Fibroblast of skin of scalp (primary cell): ENCODE data around the gene FRMPD4.

Source experiments
- DNase-seq: peaks from one replicate; pipeline ENCODE4 v3.0.0-alpha.2; 2013

Gene FRMPD4

DNA sequence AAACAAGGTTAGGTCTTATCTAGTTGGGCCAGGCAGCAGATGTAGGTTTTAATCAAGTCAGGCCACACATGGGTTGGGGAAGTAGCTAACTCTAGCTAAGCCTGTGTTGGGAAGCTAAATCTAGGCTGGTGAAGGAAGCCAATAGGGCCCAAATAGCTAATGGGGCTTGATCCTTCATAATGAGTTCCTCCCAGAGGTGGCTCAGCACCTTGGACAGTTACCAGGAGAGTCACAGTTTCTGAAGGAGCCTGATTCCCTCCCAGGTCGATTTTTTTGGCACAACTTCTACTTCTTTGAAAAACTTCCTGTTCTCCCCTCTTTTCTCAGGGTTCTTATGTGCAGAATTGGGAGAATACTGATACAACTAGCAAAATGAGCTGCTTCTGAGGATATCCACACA, 410.5 kb downstream of the FRMPD4 start:
- peak; percentile 21 for DNase-seq

DNA sequence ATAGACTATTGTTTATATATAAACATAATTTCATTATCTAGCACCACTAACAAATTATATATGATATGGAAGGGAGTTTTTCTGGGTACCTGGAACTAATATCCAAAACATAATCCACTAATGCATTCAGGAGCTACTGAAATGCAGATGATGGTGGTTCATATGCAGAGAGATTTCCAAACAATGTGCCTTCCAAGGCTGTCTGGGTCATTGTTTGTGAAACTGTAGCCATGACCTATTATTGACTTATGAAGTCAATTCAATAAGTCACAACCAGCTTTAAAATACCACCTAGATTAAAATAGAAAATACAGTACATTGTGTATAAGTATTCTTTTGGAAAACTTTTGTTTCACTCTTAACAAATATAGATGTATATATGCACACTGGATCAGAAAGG, 415.9 kb downstream of the FRMPD4 start:
- no peak for DNase-seq

DNA sequence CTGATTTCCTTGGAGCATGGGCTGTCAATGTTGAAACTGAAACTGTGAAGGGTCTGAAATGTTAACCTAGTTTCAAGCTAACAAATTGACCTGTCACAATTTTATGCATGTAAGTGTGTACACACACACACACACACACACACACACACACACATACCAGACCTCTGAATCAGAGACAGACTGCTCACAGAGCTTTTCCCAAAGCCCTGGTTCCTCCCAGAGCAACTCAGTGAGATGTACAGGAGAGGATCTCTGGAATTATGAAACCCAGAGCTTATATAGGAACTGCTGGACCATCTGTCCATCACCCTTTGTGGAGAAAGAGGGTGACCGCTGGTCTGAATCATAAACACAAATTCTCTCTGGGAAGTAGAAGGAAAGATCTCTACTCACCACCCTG, 424.8 kb downstream of the FRMPD4 start:
- peak; percentile 36 for DNase-seq

DNA sequence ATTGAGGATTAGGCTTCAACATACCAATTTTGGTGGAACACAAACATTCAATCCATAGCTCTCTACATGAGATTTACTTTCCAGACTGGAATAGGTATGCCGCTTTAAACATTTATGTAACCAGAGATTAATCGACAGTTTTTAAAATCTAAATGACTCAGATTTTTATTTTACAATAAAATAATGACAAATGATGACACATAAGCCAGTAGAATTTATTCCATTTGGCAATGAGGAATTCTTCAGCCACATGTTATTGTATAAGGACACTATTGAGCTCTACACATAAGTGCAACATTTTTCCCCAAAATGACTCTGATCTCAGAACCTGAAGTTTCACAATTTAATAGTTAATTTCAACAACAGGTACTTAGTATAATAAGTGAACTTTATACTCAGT, 425.9 kb downstream of the FRMPD4 start:
- no peak for DNase-seq

DNA sequence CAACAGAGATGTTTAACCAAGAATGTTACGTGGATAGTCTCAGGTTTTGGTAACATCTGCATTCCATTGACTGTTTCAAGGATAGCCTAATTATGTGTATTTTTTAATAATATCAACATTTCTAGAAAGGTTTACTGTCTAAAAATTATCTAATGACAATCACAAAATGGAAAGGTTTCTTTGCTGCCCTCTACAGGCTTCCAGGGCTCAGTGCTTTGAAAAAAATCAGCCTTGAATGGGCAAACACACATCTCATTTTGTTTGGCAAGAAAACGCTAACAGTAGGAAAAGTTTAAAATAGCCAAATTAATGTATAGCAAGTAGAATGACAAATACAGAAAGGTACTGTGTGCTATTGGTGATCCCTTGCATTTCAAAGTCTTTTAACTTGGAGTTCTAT, 429.6 kb downstream of the FRMPD4 start:
- DNase-seq: peak; percentile 3

DNA sequence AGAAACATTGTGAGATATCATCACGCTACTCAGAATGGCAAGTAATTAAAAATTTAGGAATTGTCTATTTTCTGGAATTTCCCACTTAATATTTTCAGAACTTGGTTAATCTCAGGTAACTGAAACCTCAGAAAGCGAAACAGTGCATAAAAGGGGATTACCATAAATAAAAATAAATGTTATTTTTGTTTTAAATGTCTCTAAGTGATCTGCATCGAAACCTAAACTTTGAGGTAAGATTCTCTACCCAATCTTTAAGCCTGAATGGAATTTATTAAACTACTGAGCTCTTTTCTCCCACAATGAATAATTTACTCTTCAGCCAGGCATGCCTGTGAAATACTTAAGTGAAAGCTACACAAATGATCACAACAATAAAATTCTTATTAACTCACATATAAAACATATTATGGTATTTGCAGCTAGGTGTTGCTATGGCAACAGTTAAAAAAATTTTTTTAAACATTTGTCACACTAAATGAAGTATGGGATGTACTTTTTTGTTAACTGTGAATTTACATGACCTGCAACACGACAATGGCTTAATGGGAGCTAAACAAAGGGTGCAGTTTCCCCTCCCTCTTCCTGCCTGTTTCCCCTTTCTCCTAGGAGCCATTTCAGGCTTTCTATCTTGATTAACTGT, 432.7 kb downstream of the FRMPD4 start:
- no peak for DNase-seq

DNA sequence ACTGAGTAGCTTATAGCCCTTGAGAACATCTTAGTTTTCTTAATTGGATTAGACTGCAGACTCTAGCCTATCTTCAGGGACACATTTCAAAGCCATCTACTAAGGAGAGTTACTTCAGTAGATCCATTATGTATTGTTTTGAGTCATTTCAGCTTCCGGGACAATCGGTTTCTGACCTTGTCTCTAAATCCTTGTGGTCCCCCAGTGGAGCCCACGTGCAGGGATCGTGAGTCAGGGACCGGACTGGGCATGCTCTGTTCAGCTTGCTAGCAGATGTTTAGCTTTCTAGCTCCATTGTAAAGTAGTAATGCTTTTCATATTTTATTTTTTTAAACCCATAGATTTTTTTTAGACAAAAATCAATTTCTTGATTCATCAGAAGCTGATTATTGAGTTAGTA, 441.0 kb downstream of the FRMPD4 start:
- DNase-seq: no peak

DNA sequence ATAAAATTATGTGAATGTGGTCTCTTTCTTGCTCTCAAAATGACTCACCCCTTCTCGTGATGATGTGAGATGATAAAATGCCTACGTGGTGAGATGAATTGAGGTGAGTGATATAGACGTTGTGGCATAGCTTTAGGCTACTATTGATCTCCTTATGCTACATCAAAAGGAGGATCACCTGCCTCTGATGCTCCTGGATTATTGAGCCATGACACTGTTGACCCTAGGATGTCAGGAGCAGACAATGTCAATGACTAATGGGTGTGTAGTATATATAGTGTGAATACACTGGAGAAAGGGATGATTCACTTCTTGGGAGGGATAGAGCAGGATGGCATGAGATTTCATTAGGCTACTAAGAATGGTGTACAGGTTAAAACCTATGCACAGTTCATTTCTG, 442.3 kb downstream of the FRMPD4 start:
- DNase-seq: no peak

DNA sequence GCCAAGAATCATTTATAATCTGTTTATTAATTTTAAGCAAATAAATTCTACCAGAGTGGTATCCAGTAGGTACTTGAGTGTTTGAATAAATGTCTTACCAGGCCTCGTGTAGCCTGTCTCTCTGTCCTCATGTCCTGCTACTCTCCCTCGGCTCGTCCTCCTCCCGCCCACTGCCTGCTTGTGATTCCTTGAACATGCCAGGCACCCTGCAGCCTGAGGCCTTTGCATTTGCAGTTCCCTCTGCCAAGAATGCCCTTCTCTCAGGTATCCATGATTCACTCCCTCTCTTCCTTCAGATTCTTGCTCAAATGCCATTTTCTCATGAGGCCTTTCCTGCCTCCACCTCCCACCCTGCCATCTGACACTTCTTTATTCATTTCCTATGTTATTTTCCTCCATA, 443.3 kb downstream of the FRMPD4 start:
- DNase-seq: no peak

DNA sequence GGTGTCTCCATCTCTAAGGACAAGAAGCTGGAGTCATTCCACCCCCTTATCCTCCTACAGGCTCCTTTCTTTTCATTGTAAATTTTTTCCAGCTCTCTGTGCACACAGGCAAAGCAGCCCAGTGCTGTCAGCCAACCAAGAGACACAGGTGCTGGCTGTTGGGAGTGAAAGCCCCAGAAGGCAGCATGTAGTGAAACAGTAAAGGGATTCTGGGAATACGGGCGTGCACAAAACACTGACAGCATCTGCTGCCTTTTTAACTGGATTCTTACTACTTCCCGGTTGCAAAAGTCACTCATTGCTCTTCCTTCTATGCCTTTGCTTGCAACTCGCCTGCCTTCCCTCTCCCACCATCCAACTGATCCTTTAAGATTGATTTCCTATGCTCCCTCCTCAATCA, 444.4 kb downstream of the FRMPD4 start:
- DNase-seq: no peak

DNA sequence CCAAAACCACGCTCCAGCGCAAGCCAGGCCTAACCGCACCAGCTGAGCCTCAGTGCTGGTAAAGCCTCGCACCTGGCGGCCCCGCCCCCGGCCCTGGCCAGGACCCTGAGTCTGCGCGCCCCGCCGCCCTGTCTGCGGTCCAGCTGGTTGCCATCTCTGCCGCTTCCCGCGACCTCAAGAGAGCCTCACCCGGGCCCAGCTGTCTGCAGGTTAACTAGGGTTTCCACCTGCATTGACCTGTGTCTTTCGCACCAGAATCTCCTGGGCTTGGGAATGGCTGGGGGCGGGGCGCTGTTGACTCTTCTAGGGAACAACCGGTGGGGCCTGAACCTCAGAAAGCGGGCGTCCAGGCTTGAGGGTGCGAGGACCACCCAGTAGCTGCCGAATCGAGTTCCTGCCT, 445.3 kb downstream of the FRMPD4 start:
- no peak for DNase-seq

DNA sequence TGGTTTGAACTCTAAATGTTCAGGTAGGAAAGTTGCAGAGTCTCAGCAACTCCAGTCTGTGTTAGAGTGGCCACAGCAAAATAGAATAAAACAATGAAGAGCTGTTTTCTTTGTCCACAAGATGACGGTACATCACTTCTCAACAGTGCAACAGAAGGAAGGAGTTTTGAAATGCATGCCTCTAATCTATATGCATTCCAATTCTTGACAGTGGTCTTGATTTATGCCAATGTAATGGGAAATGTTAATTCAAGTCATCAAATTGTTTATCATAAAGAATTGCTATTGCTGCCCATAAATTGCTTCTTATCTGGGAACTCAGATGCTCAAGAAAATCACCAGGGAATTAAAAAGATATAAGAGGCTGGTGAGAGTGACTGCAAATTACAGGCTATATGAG, 457.4 kb downstream of the FRMPD4 start:
- DNase-seq: no peak

DNA sequence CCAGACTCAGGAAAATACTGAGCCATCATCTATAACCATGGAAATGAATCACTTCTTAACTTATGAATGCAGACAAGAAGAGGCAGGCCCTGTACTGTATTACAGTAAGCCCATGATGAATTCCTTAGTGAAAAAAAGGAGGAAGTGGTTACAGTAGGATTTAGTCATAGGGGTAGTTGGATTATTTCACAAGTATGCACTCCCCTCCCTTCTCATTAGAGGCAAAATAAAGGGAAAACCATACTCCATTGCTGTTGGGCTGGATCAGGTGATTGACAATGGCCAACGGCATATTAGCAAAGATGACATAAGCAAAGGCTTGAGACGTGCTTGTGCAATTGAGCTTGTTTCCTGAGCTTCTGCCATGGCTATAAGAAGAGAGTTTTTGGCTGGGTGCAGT, 471.8 kb downstream of the FRMPD4 start:
- peak; percentile 79 for DNase-seq

DNA sequence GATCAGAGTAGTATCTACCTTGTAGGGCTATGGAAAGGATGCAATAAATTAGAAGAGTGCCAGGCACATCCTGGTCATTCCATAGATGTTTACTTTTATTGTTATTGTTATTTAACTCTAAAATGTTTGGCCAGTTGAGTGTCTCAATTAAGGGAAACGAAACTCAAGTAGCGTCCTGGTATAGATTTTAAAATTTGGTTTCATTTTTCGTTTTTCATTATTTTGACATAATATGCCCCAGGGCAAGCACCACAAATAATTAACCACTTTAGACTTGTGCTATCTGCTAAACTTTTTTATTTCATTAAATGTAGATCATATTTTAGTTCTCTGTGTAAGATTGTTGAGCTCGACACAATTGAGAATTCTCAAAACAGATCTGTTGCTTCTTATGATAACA, 473.2 kb downstream of the FRMPD4 start:
- DNase-seq: no peak

DNA sequence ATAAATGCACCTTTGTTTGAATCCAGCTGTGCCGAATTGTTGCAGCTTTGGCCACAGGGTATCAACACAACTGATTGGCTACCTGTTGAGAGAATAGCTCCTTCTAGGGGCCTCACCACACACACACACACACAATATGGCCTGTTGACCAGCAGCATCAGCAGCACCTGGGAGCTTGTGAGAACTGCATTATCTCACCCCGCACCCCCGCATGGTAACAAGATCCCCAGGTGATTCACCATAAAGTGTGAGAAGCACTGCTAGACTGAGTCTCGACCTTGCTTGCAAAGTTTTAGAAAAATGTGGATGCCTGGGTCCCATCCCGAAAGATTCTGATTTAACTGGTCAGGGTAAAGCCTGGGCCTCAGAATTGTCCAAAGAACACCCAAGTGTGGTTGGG, 476.0 kb downstream of the FRMPD4 start:
- DNase-seq: no peak

DNA sequence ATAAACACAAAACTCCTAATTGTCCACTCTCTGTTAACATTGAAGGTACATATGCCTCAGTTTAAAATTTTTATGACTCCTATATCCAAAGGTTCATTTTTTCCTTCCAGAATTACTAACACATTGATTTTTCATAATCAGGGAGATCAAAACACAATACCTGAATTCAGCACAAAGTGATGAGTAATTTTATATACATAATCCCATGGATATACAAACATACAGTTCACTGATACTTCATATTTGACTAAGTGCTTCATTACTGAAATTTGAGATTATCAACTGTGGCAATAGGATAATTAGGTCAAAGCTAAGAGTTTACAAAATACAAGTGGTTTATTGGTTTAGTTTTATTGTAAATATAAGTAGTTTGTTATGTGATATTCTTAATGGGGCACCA, 476.8 kb downstream of the FRMPD4 start:
- no peak for DNase-seq

DNA sequence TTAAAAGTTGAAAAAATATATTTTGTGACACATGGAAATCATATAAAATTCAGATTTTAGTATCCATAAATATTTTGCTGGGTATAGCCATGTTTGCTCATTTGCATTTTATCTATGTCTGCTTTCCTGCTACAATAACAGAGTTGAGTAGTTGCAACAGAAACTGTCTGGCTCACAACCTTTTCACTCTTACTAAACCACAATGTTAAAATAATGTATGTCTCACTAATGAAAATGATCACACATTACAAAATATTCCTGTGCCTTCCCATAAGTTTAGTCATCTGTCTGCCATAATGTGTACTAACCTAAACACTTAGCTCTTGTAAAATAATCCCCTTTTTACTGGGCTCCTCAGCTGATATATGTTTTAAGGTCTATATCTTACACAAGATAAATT, 479.0 kb downstream of the FRMPD4 start:
- no peak for DNase-seq

DNA sequence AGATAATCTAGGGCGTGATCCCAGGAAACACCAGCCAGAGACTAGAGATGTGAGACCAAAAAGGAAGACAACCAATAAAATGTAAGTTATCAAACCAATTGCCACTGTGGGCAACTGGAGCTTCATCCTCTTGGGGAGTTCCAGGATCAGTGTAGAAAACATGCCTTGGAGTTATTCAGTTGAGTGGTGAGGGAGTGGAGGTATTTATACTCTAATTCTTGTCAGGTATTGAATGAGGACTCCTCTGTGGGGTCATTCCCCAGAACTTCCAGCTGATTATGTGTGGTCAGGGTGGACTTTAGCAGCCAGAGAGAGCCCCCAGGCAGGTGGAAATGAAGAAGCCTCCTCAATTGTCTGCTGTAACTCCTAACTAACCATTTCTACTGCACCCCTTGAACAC, 509.0 kb downstream of the FRMPD4 start:
- no peak for DNase-seq

DNA sequence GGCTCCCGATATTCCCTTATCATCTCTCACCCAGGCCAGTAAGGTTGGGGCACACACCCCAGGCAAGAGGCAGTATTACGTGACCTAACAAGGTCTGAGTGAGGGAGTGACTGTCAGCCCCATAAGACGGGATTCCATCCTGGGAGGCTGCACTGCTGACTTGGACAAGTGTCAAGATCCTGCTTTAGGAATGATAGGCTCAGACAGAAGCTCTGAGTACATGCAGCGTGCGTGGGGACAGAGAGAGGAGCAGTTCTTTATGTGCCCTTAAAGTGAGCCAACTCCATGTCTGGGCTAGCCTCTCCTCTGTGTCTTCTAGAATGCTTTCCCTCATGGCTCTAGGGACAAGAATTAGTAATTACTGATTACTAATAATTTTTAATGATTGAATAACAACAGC, 510.7 kb downstream of the FRMPD4 start:
- DNase-seq: no peak

DNA sequence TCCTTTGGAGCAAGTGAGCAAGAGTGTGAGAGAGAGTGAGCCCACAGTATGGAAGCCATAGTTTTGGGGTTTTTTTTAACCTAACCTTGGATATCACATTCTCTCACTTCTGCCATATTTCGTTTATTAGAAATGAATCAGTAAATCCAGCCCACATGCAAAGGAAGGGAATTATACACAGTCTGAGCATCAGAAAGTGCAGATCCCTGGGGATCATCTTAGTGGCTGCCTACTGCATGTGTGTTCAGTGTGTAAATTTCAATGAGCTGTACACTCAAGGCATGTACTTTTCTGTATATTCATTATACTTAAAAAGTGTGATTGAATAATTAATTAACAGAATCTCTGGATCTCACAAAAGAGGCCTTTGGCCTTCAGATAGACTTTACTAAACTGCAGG, 519.2 kb downstream of the FRMPD4 start:
- no peak for DNase-seq

DNA sequence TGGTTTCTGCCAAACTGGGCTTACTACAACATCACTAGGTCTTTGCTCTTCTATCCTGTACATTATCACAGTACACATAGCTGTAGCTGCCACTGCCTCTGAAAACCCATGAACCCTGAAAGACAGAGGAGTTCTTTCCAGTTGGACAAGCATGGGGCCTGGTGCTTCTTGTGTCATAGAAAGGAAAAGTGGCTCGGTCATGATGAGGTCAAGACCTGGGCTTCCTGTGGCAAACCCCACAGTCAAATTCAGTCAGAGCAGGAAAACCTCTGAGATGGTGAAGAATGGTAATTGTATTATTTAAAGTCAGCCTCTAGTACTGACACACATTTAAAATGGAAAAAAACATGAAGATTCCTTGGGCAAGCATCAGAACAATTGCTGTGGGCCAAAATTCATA, 519.6 kb downstream of the FRMPD4 start:
- no peak for DNase-seq

DNA sequence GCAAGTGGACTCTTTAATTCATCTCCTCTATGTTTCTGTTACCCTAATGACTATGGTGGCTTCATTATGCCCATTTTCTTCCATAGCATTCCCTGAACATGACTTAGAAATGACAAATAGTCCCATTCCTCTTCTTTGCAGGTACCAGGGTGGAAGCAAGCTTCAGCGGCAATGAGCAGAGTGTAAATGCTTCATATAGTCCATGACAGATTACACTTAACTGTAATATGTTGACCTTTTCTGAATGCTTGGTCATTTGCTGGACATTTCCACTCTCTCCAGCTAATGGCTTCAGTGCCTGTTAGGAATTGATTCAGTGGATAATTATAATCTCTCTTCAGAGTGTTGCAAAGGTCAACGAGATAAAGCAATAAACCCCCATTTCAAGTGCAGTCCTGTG, 523.2 kb downstream of the FRMPD4 start:
- DNase-seq: no peak

DNA sequence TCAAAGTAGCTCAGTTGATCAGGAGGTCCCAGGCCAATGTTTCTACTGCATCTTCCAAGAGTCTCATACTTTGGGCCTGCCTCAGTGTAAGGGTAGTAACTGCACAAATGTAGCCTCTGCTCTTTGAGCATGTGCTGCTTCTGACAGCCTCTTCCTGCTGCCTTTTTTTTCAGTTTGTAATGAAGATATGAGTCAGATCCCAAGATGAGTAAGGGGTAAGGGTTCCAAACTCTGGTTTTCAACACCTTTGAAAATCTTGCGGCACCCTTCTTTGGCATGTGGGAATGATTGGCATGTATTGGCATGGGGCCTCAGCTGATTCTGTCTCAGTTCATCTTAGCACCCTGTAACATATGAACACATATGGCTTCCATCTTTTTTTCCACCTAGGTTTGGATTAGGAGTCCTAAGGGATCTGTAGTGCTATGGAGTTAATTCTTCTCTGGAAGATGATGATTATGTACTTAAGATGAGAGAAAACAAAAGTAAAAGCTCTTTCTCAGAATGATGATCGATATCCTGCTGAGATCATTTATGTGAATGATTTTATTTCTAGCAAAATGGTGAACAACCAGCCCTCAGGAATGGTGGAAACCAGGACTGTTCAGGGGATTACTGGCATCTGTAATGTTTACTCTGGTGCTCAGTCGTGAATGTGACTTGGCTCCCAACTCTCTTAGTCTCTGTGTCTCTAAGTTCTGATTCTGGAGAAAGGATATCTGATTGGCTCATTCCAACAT, 534.3 kb downstream of the FRMPD4 start:
- DNase-seq: no peak

DNA sequence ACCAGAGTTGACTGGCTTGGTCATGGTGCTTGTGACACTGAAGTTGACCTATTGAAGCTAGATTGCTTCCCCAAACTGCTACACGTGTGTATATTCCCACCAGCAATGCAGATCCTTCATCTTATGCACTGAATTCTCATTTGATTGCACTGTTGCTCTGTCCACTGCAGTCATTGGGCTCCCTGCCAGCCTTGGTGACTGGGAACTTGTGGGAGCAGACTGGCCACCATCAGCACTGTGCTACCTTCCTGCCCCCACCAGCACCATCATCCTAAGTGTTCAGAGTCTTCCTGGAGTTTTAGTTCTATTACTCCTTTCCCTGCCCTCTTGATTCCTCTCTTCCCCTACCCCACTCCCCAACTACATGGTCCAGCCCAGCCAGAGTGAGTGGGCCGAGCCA, 535.2 kb downstream of the FRMPD4 start:
- DNase-seq: no peak

DNA sequence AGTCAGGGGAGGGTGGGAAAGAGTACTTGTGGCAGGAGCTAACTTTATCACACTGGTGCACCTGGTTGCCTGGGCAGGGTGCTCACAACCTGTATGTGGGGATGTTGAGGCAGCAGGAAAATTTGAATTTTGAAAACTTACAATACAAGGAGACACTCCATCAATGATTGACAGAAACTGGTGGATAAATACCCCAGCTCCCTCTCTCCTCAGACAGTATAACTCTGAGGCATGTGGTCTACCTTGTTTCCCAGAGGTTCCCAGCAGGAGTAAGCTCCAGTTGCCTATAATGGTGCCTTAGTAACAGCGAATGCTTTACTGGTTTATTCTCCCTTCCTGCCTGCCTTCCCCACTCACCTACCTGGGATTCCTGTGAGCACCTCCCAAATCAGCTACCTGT, 541.2 kb downstream of the FRMPD4 start:
- no peak for DNase-seq
